Erythroblast (primary cell): ENCODE measurements around the gene MEGF8.
A peak's percentile ranks its signal among the peaks of the same experiment; 100 is the strongest.

Source experiments
- DNase-seq, 2 experiments: peaks; one replicate each; lab custom pipeline; 2025; lab: John Stamatoyannopoulos, UW
- GATA1 ChIP-seq: IDR thresholded peaks from 2 replicates; pipeline ENCODE4 v1.6.1; 2011; ENCODE audit warnings: low read depth, mild to moderate bottlenecking, control low read depth, low read length, moderate library complexity
- POLR2A ChIP-seq: IDR thresholded peaks from 2 replicates; pipeline ENCODE4 v1.6.1; 2011; ENCODE audit warnings: mild to moderate bottlenecking, low read length

MEGF8 gene

DNA sequence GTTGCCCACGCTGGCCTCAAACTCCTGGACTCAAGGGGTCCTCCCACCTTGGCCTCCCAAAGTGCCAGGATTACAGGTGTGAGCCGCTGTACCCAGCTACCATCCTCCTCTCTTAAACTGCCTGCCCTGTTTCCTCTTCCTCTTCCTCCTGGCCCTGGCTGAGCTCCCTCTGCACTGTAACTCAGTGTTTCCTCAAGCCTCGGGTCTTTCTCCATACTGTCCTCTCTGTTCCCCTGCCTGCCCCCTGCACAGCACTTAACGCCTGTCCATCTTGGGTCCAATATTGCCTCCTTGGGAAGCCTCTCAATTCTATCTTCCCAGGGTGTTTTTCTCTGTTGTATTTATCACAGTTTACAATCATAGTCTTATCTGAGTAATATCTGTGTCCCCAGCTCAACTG lies 95.7 kb downstream of the MEGF8 start:
- DNase-seq = no peak
- TF ChIP-seq POLR2A (no peak), GATA1 (no peak)

DNA sequence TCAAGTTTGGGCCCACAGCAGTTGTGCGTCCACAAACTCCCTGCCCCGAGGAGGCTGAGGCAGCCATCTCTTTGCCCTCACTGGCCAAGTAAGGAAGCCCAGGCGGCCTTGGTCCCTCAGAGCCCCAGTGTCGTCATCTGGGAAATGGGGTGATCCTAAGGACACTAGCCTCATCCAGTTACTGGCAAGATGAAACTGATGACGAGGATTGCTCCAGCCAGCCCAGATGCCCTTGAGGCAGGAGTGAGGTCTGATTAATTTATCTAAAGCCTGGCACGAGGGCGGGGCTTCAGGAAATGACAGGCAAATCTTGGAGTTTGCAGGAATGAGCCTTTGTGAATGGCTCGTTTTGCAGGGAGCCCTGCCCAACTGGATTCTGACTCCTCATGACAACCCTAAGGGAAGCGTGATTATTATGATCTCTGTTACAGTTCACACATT lies 96.2 kb downstream of the MEGF8 start:
- DNase-seq = no peak
- TF ChIP-seq POLR2A = no peak
- TF ChIP-seq GATA1 = no peak

DNA sequence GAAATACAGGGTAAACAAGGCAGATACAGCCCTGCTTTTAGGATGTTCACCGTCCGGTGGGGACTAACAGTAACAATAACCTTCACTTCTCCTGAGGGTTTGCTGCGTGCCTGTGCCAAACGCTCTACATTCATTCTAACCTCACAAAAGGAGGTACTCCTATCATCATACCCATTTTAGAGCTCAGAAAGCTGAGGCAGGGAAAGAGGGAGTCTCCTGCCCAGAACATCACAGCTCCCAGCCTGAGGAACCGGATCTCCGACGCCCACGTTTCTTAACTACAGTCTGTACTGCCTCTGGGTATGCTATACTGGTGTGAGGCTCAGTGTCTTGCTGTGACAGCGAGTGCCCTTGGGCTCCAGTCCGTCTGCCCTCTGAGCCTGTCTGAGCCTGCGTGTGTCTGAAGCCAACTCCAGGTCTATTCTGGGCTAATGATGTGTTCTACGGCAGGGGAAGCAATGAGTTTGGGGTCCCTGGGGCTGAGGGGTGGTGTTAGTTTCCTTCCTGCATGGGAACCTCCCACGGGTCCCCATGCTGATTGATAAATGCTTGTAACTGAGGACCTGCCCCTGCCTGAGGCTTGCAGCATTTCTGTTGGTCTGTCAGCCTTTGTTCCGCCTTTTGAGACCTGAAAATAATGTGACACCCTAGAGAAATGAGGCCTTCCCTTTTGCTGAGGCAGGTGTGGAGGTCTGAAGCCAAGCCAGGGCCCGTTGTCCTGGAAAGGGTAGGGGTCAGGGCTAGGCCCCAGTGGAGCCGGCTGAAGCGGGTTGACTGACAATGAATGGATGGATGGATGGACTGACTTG lies 96.9 kb downstream of the MEGF8 start:
- TF ChIP-seq POLR2A = no peak
- TF ChIP-seq GATA1 = no peak
- DNase-seq = peak; percentile 38 to 45

DNA sequence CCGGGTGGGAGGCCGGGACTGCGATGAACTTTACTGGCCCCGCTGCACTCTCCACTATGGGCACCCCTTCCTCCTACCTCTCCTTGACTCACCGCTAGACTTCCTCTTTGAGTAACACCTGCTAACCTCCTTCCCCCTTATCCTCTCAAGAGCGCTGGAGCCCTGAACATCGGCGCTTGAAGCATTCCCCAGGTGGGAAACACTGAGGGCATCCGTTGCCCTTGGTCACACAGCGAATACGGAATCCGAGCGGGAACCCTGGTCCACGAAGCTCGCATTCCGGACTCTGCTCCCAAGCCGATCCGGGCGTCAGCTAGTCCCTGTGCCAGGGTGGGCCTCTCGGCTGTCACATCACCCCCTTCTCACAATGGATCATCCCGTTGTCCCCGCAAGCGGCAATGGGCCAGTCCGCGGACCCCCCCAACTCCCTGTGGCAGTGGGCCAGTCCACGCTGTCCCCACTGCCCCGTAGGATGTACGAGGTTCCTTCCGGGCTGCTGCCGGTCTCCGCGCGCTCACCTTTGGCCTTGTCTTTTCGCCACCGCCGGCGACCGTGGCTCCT lies 97.5 kb downstream of the MEGF8 start:
- no peak for TF ChIP-seq GATA1
- no peak for TF ChIP-seq POLR2A
- peak; percentile 79 to 82 for DNase-seq

DNA sequence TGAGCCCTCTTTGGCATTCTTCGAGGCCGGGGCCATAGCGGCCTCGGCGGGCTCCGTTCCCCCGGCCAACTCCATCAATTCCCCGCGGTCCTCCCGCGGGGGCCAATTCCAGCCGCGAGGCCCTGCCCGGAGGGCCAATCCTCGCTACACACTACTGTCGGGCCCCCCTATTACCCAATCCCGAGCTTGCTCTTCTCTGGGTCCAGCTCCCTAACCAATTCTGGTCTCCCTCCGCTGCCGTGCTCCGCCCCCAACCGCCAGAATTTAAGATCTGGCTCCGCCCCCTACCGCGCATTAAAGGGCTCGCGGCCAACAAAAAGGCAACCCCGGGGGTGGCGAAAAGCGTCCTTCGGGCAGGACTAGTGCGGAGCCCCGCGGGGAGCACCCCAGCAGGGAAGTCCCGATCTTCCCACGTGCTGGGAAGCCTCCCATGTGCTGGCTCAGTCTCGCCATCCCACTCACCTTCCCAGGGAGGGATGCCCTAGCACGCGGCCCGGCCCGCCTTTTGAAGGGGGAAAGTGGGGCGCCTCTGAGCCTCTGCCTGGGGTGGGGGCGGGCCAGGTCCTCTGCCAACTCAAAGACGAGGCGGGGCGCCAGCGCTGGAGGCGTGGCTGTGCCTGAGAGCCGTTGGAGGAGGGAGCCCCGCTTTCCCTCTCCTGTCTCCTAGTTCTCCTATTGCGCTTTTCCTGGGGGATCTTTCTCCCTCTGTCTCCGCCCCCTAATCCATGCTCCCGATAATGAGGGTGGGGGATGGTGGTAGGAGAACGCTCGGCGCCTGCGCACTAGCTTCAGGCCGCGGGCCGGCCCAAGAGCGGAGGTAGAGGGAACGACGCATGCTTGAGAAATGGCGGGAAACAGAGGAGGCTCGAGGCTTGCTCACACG lies 98.3 kb downstream of the MEGF8 start:
- DNase-seq = peak; percentile 94 to 96
- TF ChIP-seq GATA1 (no peak), POLR2A (peak; percentile 35)

DNA sequence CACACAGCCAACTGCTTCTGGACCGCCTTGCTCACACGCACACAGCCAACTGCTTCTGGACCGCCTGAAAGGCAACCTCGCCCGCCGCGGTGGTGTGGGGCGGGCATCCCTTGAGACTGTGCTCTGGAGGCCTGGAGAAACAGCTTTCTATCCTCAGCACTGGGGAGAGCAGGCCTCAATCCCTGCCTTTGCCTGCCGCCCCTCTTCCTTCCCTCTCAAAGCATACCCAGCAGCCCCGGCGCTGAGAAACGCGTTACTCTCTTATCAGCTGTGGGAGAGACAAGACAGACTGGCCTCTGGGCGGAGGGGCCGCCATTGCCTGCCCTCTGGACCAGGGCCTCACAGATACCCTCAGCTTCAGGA lies 98.9 kb downstream of the MEGF8 start:
- no peak for TF ChIP-seq POLR2A
- no peak for TF ChIP-seq GATA1
- DNase-seq = peak; percentile 65 to 66

DNA sequence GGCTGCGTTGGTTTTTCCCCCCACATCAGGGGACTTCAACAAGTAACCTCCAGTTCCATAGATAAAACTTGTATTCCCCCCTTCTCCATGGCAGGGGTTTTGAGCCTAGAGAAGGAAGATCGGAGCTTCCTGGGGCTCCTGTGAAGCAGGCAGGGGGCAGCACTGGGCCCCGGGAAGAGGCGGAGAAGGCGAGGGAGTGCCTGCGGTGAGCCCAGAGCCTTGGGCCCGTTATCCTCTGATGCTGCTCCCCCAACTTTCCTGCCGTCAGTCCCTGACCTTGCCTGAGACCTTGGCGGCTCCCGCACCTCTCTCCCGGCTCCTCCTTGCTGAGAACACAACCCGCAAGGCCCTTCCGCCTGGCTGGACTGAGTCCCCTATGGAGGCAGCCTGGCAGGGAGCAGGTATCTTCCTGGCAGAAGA lies 99.3 kb downstream of the MEGF8 start:
- TF ChIP-seq POLR2A (no peak), GATA1 (no peak)
- DNase-seq = no peak

DNA sequence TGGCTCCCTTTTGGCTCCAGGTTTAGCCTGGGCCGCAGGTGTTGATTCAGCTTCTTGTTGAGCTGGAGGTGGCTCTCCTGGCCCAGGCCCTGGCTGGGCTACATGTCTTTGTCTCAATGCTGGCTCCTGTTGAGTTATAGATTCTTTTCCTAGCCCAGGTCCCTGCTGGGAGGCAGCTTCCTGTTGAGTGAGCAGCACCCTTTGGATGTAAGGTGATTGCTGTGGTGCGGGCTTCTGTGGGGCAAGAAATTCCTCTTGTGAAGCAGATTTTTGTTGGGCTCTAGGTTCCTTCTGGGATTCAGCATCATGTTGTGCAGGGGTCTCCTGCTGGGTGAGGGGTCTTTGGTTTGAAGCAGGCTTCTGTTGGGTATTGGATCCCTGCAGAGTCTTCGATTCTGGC lies 101.2 kb downstream of the MEGF8 start:
- DNase-seq = no peak
- no peak for TF ChIP-seq GATA1
- no peak for TF ChIP-seq POLR2A

DNA sequence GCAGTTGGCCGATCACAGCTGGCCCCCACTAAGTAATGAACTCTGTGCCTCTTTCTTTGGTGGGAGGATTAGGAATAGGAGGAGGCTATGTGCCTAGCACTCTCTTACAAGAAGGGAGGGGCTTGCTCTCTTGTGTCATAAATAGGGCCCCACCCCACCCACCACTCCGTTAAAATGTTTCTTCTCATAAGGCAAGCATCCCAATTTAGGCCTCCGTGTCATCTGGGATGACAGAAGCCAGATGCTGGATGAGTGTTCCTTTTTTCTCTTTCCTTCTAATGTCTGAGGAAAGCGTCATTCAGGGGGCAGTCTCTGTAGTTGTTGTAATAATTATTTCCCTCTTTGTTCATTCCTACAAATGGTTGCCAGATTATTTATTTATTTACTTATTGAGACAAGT lies 101.9 kb downstream of the MEGF8 start, which contains the start of gene LIPE:
Gene LIPE, minus strand, starts transcription at position 76 of the 400 bp plus-strand sequence. CDS start 239 bp downstream, outside the sequence.
- TF ChIP-seq POLR2A (no peak), GATA1 (no peak)
- no peak for DNase-seq
